ENCODE data around the gene GPC5. TPM values are rescaled to one million over a fixed set of nuclear protein-coding genes. Genes with fewer than 3 reads are reported as not detected.
"Not testable (repeated sequence)": the region's sequence is repeated elsewhere in the genome, so short reads cannot be mapped to it uniquely, and the experiment has no call there.

The GPC5 gene
- total RNA-seq, 2 experiments from 2014 or later, result 0.63 to 0.66 TPM

DNA sequence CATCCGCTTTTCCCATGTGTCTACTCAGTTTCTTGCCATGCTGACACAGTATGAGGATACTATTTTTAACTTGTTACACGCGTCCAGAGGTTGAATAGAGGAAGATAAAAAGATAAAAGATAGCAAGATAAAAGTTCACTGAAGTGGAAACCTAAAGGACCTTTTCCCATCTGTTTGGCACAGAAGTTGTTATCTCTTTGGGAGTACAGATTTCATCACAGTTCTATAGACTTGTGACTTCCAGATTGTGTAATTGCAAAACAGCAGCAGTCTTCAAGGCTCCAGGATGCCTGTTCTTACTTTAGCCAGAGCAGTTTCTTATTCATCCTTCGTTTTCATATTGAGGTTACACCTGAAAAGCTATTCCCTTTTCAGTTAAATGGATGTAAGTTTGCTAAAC lies 369.2 kb downstream of the GPC5 start:
- Mint-ChIP-seq H3K4me3 (no peak overlapping the region), H3K27ac (no peak overlapping the region), H3K36me3 (ENCODE audit: low read depth) (no peaks in the 10 kb centered on the region), H3K27me3 (no peaks in the 10 kb centered on the region), H3K9me3 (ENCODE audit: low read depth) (no peaks in the 10 kb centered on the region), H3K4me1 (no peaks in the 10 kb centered on the region)
- intact Hi-C loops (cut with DNase I, micrococcal nuclease), result no loop called here
- ChIA-PET CTCF (interaction anchor here (0.6 kb wide), 1 partner anchor 46 kb away, joined by 3 read pairs; no protein-coding TSS in a partner anchor), POLR2A (no interaction called here)
- ATAC-seq (no peak), DNase-seq (no peak)

DNA sequence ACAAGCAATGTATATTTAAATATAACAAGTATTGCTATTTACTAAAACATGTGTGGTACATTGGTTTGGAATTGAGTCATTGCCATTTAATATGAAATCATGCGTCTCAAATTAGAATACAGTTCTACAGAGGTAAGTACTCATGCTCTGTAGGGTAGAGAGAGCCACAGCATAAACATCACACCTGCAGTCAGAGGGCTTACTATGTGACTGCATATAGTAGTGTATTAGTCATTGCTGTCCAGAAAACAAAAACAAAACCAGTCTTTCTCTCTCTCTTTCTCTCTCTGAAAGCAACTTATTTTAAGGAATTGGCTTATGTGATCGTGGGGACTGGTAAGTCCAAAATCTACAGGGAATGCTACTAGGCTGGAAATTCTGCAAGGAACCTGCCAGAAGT lies 370.3 kb downstream of the GPC5 start:
- ChIA-PET POLR2A (no interaction called here), CTCF (no interaction called here)
- ATAC-seq (no peak), DNase-seq (no peak)
- Mint-ChIP-seq H3K4me1 (no peaks in the 10 kb centered on the region), H3K27ac (no peak overlapping the region), H3K4me3 (no peak overlapping the region), H3K9me3 (ENCODE audit: low read depth) (no peaks in the 10 kb centered on the region), H3K27me3 (no peaks in the 10 kb centered on the region), H3K36me3 (ENCODE audit: low read depth) (no peaks in the 10 kb centered on the region)
- intact Hi-C loops (cut with DNase I, micrococcal nuclease), result no loop called here

DNA sequence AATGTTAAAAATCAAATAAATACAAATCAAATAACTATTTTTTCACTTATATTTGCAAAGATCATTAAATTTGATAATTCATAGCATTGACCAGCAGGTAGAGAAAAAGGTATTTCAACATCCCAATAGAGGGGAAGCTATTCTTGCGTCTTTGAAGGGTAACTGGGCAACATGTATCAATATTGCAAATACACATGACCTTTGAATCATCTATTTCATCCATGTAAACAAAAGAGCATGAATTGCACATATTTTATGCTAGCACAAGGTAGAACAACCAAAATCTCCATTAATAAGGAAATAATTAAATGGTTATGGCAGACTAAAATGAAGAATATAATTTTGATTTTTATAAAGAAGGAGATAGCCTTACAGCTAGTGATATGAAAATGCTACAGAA lies 372.8 kb downstream of the GPC5 start:
- Mint-ChIP-seq H3K4me1 (no peaks in the 10 kb centered on the region), H3K36me3 (ENCODE audit: low read depth) (no peaks in the 10 kb centered on the region), H3K27ac (no peak overlapping the region), H3K9me3 (ENCODE audit: low read depth) (no peaks in the 10 kb centered on the region), H3K27me3 (no peaks in the 10 kb centered on the region), H3K4me3 (no peak overlapping the region)
- ATAC-seq (no peak), DNase-seq (no peak)
- CTCF ChIA-PET, result no interaction called here
- POLR2A ChIA-PET, result no interaction called here
- intact Hi-C loops (cut with DNase I, micrococcal nuclease), result no loop called here

DNA sequence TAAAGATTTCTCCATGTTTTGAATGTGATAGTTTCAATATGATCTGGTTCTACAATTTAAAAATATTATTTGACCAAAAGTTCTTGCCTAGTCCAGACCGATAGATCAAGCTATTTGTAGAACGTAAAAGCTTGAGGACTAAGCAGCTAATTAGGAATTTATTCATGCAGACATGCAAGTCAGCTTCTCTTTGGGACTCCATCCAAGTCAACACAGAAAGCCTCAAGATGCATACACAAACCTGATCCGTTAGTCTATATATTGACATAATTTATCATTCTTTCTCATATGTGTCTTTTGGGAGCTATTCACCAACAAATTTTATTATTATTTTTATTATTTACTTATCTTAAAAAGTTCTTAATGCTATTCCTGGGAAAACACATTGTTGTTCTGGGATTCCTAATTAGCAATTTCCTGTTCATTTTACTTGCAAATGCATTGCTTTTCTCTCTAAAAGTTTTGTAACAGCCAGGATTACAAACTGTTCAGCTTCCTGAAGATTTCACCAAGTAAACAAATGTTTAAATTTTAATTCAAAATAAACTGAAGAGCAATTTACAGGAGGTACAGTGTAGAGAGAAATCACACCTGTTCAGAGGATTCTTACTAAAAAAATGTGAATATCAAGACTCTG lies 375.3 kb downstream of the GPC5 start:
- intact Hi-C loops (cut with DNase I, micrococcal nuclease), result no loop called here
- DNase-seq (no peak), ATAC-seq (no peak)
- H3K4me1 Mint-ChIP-seq, result no peaks in the 10 kb centered on the region
- ChIA-PET POLR2A (no interaction called here), CTCF (no interaction called here)
- no peak overlapping the region for H3K27ac Mint-ChIP-seq
- H3K27me3 Mint-ChIP-seq, result no peaks in the 10 kb centered on the region
- no peak overlapping the region for H3K4me3 Mint-ChIP-seq
- no peaks in the 10 kb centered on the region for H3K36me3 Mint-ChIP-seq (ENCODE audit: low read depth)
- H3K9me3 Mint-ChIP-seq (ENCODE audit: low read depth), result no peaks in the 10 kb centered on the region

GRCh38 chr13:91774397-91774796 lies 376.0 kb downstream of the GPC5 start:
- Mint-ChIP-seq H3K4me3 (no peak overlapping the region), H3K4me1 (no peaks in the 10 kb centered on the region), H3K36me3 (ENCODE audit: low read depth) (no peaks in the 10 kb centered on the region), H3K9me3 (ENCODE audit: low read depth) (no peaks in the 10 kb centered on the region), H3K27ac (no peak overlapping the region), H3K27me3 (no peaks in the 10 kb centered on the region)
- POLR2A ChIA-PET, result no interaction called here
- ATAC-seq (no peak), DNase-seq (no peak)
- CTCF ChIA-PET, result no interaction called here
- intact Hi-C loops (cut with DNase I, micrococcal nuclease), result no loop called here

GRCh38 chr13:91776611-91777193 lies 378.3 kb downstream of the GPC5 start:
- Mint-ChIP-seq H3K4me1 (no peaks in the 10 kb centered on the region), H3K27me3 (no peaks in the 10 kb centered on the region), H3K9me3 (ENCODE audit: low read depth) (no peaks in the 10 kb centered on the region), H3K27ac (no peak overlapping the region), H3K4me3 (no peak overlapping the region), H3K36me3 (ENCODE audit: low read depth) (no peaks in the 10 kb centered on the region)
- DNase-seq (no peak), ATAC-seq (no peak)
- CTCF ChIA-PET, result no interaction called here
- intact Hi-C loops (cut with DNase I, micrococcal nuclease), result no loop called here
- POLR2A ChIA-PET, result no interaction called here

DNA sequence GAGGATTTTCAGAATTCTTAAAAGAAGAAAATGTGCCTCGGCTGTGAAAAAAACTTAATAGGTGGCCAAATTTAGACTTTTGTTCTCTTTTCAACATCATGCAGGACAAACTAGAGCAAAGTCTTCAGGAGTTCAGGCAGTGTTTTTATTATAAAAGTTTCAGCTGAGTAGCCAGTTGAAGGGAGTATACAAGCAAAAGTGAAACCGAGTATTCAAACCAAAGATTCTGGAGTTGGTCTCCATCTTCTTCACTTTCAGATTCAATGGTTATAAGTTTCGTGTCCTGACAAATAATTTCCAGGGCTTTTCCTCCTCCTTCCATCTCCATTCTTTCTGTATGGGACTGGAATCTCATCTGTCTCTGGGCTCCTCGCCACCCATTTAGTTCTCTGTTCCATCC lies 379.7 kb downstream of the GPC5 start:
- Mint-ChIP-seq H3K9me3 (ENCODE audit: low read depth) (no peaks in the 10 kb centered on the region), H3K27me3 (no peaks in the 10 kb centered on the region), H3K36me3 (ENCODE audit: low read depth) (no peaks in the 10 kb centered on the region), H3K4me1 (no peaks in the 10 kb centered on the region), H3K27ac (no peak overlapping the region), H3K4me3 (no peak overlapping the region)
- ChIA-PET CTCF (no interaction called here), POLR2A (no interaction called here)
- no peak for DNase-seq
- intact Hi-C loops (cut with DNase I, micrococcal nuclease), result no loop called here
- no peak for ATAC-seq

DNA sequence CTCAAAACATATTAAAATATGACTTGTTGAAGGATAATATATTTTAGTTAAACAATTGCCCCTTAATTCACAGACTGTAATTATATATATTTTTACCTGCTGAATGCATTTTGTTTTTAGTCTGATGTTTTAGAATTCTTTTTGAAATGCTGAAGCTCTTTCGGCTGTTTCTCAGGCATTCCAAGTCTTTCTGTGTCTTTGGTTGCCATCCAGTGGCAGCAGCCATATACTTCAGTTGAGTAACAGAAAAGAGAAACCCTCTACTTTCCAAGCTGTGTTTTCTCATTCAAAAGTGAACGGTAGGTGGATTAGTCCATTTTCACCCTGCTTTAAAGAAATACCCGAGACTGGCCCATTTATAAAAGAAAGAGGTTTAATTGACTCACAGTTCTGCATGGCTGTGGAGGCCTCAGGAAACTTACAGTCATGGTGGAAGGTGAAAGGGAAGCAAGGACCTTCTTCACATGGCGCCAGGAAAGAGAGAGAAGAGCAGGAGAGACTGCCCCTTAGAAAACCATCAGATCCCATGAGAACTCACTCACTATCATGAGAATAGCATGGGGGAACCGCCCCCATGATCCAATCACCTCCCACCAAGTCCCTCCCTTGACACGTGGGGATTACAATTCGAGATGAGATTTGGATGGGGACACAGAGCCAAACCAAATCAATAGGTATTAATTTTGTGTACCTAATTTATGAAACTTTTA lies 383.7 kb downstream of the GPC5 start:
- H3K4me3 Mint-ChIP-seq; H3K36me3 Mint-ChIP-seq (ENCODE audit: low read depth); POLR2A ChIA-PET; DNase-seq; H3K27me3 Mint-ChIP-seq; intact Hi-C loops (cut with DNase I, micrococcal nuclease); H3K27ac Mint-ChIP-seq; CTCF ChIA-PET; H3K9me3 Mint-ChIP-seq (ENCODE audit: low read depth); H3K4me1 Mint-ChIP-seq; ATAC-seq: not testable (repeated sequence)

DNA sequence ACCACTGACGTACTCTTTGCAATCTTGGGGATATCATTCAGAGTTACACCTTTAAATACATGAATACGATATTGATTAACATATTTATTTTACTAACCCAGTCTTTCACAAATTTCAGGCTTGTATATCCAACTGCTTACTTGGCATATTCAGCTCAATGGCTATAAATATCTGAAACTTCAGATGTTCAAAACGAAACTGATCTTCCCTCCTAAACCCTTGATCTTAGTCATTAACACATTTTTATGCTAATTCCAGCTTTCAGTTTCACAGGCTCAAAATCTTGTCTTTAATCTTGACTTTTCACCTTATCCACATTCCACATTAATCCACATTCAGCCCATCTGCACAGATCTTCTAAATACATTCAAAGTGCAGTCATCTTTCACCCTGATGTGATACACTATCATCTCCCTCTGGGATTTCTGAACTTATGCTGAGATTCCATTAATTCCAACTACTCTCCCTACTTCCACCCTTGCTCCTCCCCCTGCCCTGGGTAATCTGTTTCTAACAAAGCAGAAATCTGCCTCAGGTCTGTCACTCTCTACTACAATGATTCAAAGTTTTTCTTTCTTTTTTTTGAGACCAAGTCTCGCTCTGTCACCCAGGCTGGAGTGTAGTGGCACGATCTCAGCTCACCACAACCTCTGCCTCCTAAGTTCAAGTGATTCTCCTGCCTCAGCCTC lies 387.2 kb downstream of the GPC5 start:
- H3K36me3 Mint-ChIP-seq (ENCODE audit: low read depth), result no peaks in the 10 kb centered on the region
- no peak overlapping the region for H3K4me3 Mint-ChIP-seq
- intact Hi-C loops (cut with DNase I, micrococcal nuclease), result no loop called here
- no peaks in the 10 kb centered on the region for H3K27me3 Mint-ChIP-seq
- no peak overlapping the region for H3K27ac Mint-ChIP-seq
- CTCF ChIA-PET, result no interaction called here
- no peaks in the 10 kb centered on the region for H3K4me1 Mint-ChIP-seq
- no peaks in the 10 kb centered on the region for H3K9me3 Mint-ChIP-seq (ENCODE audit: low read depth)
- POLR2A ChIA-PET, result no interaction called here
- DNase-seq (no peak), ATAC-seq (no peak)

DNA sequence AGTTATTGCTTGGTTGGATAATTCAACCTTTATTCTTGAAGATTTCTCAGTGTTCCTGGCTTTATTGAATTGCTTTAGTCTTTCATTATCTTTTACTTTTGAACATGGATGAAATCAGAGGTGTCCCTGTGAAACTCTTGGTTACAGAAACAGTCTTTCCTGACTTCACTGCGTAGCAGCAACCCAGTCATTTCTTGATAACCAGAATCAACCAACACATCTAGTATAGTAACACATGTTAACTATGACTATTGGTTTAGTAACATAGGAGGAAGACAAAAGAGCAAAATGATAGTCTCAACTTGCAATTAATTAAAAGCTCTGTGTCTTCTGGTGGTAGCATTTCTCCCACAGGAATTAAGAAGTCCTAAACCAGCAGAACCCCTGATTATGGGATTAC lies 393.6 kb downstream of the GPC5 start:
- Mint-ChIP-seq H3K27ac (no peak overlapping the region), H3K9me3 (ENCODE audit: low read depth) (no peaks in the 10 kb centered on the region), H3K4me1 (no peaks in the 10 kb centered on the region), H3K27me3 (no peaks in the 10 kb centered on the region), H3K36me3 (ENCODE audit: low read depth) (no peaks in the 10 kb centered on the region), H3K4me3 (no peak overlapping the region)
- ChIA-PET POLR2A (no interaction called here), CTCF (no interaction called here)
- no peak for ATAC-seq
- intact Hi-C loops (cut with DNase I, micrococcal nuclease), result no loop called here
- no peak for DNase-seq

- H3K4me1 Mint-ChIP-seq, result no peaks in the 10 kb centered on the region
- POLR2A ChIA-PET, result no interaction called here
- intact Hi-C loops (cut with DNase I, micrococcal nuclease), result no loop called here
- peaks cover 2% of the 10 kb centered on the region for H3K9me3 Mint-ChIP-seq (ENCODE audit: low read depth)
- no peak overlapping the region for H3K4me3 Mint-ChIP-seq
- H3K36me3 Mint-ChIP-seq (ENCODE audit: low read depth), result no peaks in the 10 kb centered on the region
- CTCF ChIA-PET, result no interaction called here
- no peak for DNase-seq
- H3K27ac Mint-ChIP-seq, result no peak overlapping the region
- ATAC-seq, result no peak
- no peaks in the 10 kb centered on the region for H3K27me3 Mint-ChIP-seq
Measured at GRCh38 chr13:91797567-91797966, 399.1 kb downstream of the GPC5 start.

DNA sequence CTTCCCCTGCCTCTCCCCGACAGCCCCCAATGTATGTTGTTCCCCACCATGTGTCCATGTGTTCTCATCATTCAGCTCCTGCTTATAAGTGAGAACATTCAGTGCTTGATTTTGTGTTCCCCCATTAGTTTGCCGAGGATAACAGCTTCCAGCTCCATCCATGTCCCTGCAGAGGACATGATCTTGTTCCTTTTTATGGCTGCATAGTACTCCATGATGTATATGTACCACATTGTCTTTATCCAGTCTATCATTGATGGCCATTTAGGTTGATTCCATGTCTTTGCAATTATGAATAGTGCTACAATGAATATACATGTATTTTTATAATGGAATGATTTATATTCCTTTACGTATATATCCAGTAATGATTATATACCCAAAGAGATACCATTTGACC lies 399.9 kb downstream of the GPC5 start:
- POLR2A ChIA-PET; H3K4me1 Mint-ChIP-seq; ATAC-seq; H3K27ac Mint-ChIP-seq; H3K4me3 Mint-ChIP-seq; DNase-seq; H3K36me3 Mint-ChIP-seq (ENCODE audit: low read depth); H3K27me3 Mint-ChIP-seq; intact Hi-C loops (cut with DNase I, micrococcal nuclease); CTCF ChIA-PET; H3K9me3 Mint-ChIP-seq (ENCODE audit: low read depth): not testable (repeated sequence)
